ENCODE results near the gene IL11. TPM values are rescaled to one million over a fixed set of nuclear protein-coding genes. Genes with fewer than 3 reads are reported as not detected.
"Not testable (repeated sequence)": the region's sequence is repeated elsewhere in the genome, so short reads cannot be mapped to it uniquely, and the experiment has no call there.

Gene IL11
- total and polyA plus RNA-seq, 2 experiments from 2014 or later = 6.7 to 28.7 TPM

- Histone ChIP-seq H3K36me3 (ENCODE audit: low read depth) (no peaks in the 10 kb centered on the region), H3K4me2 (ENCODE audit: unreplicated experiment) (no peak overlapping the region), H3K9me2 (ENCODE audit: insufficient read depth) (no peaks in the 10 kb centered on the region), H3K4me1 (ENCODE audit: insufficient read depth) (no peaks in the 10 kb centered on the region), H3K4me3 (no peak overlapping the region), H3F3A (ENCODE audit: insufficient read depth) (no peaks in the 10 kb centered on the region), H3K79me2 (ENCODE audit: insufficient read depth) (peaks cover 8% of the 10 kb centered on the region; the same call in 1 of the 2 replicates), H3K27ac (no peak overlapping the region), H2AFZ (no peak overlapping the region), H4K20me1 (ENCODE audit: insufficient read depth) (no peaks in the 10 kb centered on the region), H3K27me3 (replicated peaks; ENCODE audit: insufficient read depth) (no peaks in the 10 kb centered on the region; the same call in 1 of the 2 replicates), H3K9me3 (ENCODE audit: low read depth) (no peaks in the 10 kb centered on the region), H3K9ac (no peak overlapping the region)
- in situ Hi-C loops (cut with MboI) = no loop called here
- TF ChIP-seq EZH2phosphoT487 (IDR thresholded peaks at IDR 0.05; ENCODE audit: insufficient read depth, low read depth) = no peak
- TF ChIP-seq EZH2 (IDR thresholded peaks at IDR 0.05; ENCODE audit: insufficient read depth, poor library complexity, severe bottlenecking) = no peak
- WGBS, 2 experiments (ENCODE audit: low coverage in 1 of 2, low lambda C conversion rate in 2 of 2, missing lambda C conversion rate in 2 of 2) = 23 to 24% methylated on average over 7 of the region's 7 CpGs
- peak; percentile 83 for DNase-seq
These were observed 34.2 kb downstream of the IL11 start for GRCh38 chr19:55336101-55336500.

GRCh38 chr19:55333870-55334269 lies 36.4 kb downstream of the IL11 start:
- H3K79me2 ChIP-seq (ENCODE audit: insufficient read depth) = no peaks in the 10 kb centered on the region
- H3K4me3 ChIP-seq = no peak overlapping the region
- no peak for TF ChIP-seq EZH2 (IDR thresholded peaks at IDR 0.05; ENCODE audit: insufficient read depth, poor library complexity, severe bottlenecking)
- TF ChIP-seq EZH2phosphoT487 (IDR thresholded peaks at IDR 0.05; ENCODE audit: insufficient read depth, low read depth) = no peak
- no peaks in the 10 kb centered on the region; the same call in 1 of the 2 replicates for H3K27me3 ChIP-seq (replicated peaks; ENCODE audit: insufficient read depth)
- no peaks in the 10 kb centered on the region for H3K36me3 ChIP-seq (ENCODE audit: low read depth)
- 80 to 87% methylated on average over 11 of the region's 11 CpGs for WGBS, 2 experiments (ENCODE audit: low coverage in 1 of 2, low lambda C conversion rate in 2 of 2, missing lambda C conversion rate in 2 of 2)
- no peaks in the 10 kb centered on the region for H3K9me3 ChIP-seq (ENCODE audit: low read depth)
- DNase-seq = no peak
- no peak overlapping the region for H3K9ac ChIP-seq
- in situ Hi-C loops (cut with MboI) = no loop called here
- H3K9me2 ChIP-seq (ENCODE audit: insufficient read depth) = no peaks in the 10 kb centered on the region
- H3K27ac ChIP-seq = no peak overlapping the region
- no peaks in the 10 kb centered on the region for H4K20me1 ChIP-seq (ENCODE audit: insufficient read depth)
- no peaks in the 10 kb centered on the region for H3F3A ChIP-seq (ENCODE audit: insufficient read depth)
- peaks cover 6% of the 10 kb centered on the region for H3K4me1 ChIP-seq (ENCODE audit: insufficient read depth)
- no peak overlapping the region for H3K4me2 ChIP-seq (ENCODE audit: unreplicated experiment)
- H2AFZ ChIP-seq = no peak overlapping the region

- peak; percentile 68 for DNase-seq
- H3K27ac ChIP-seq; H3F3A ChIP-seq (ENCODE audit: insufficient read depth); H3K9ac ChIP-seq; H3K79me2 ChIP-seq (ENCODE audit: insufficient read depth); H3K9me2 ChIP-seq (ENCODE audit: insufficient read depth); H3K27me3 ChIP-seq (replicated peaks; ENCODE audit: insufficient read depth); H3K4me2 ChIP-seq (ENCODE audit: unreplicated experiment); H3K36me3 ChIP-seq (ENCODE audit: low read depth); H2AFZ ChIP-seq; H3K9me3 ChIP-seq (ENCODE audit: low read depth); in situ Hi-C loops (cut with MboI); H3K4me3 ChIP-seq; H4K20me1 ChIP-seq (ENCODE audit: insufficient read depth): not testable (repeated sequence)
- 57 to 61% methylated on average over 6 of the region's 6 CpGs for WGBS, 2 experiments (ENCODE audit: low coverage in 1 of 2, low lambda C conversion rate in 2 of 2, missing lambda C conversion rate in 2 of 2)
- peaks cover 16% of the 10 kb centered on the region for H3K4me1 ChIP-seq (ENCODE audit: insufficient read depth)
These were observed 40.5 kb downstream of the IL11 start for GRCh38 chr19:55329791-55330190.

- H3K79me2 ChIP-seq (ENCODE audit: insufficient read depth); H4K20me1 ChIP-seq (ENCODE audit: insufficient read depth); H3F3A ChIP-seq (ENCODE audit: insufficient read depth); H3K27ac ChIP-seq; H2AFZ ChIP-seq; in situ Hi-C loops (cut with MboI); H3K4me2 ChIP-seq (ENCODE audit: unreplicated experiment); H3K9ac ChIP-seq; H3K27me3 ChIP-seq (replicated peaks; ENCODE audit: insufficient read depth); H3K9me3 ChIP-seq (ENCODE audit: low read depth); H3K36me3 ChIP-seq (ENCODE audit: low read depth); H3K9me2 ChIP-seq (ENCODE audit: insufficient read depth); H3K4me3 ChIP-seq: not testable (repeated sequence)
- DNase-seq = peak; percentile 44
- peaks cover 16% of the 10 kb centered on the region for H3K4me1 ChIP-seq (ENCODE audit: insufficient read depth)
- WGBS, 2 experiments (ENCODE audit: low coverage in 1 of 2, low lambda C conversion rate in 2 of 2, missing lambda C conversion rate in 2 of 2) = 40 to 42% methylated on average over 4 of the region's 4 CpGs
These were observed 41.4 kb downstream of the IL11 start for GRCh38 chr19:55328774-55329318.

GRCh38 chr19:55325172-55325571 lies 45.1 kb downstream of the IL11 start, which contains the start of gene TMEM150B:
Gene TMEM150B (minus strand): TSS chr19:55325341. CDS start chr19:55321036, 4,305 bp downstream.
- Histone ChIP-seq H3F3A (ENCODE audit: insufficient read depth) (peaks cover 8% of the 10 kb centered on the region; the same call in 1 of the 2 replicates), H3K4me1 (ENCODE audit: insufficient read depth) (peaks cover 16% of the 10 kb centered on the region), H2AFZ (no peak within 1 kb of the TSS), H3K27me3 (replicated peaks; ENCODE audit: insufficient read depth) (no peaks in the 10 kb centered on the region), H3K4me3 (no peak within 1 kb of the TSS), H3K27ac (no peak within 1 kb of the TSS), H3K36me3 (ENCODE audit: low read depth) (no peaks in the 10 kb centered on the region), H4K20me1 (ENCODE audit: insufficient read depth) (no peaks in the 10 kb centered on the region), H3K79me2 (ENCODE audit: insufficient read depth) (no peaks in the 10 kb centered on the region), H3K9me3 (ENCODE audit: low read depth) (no peaks in the 10 kb centered on the region), H3K9ac (no peak within 1 kb of the TSS), H3K4me2 (ENCODE audit: unreplicated experiment) (no peak within 1 kb of the TSS), H3K9me2 (ENCODE audit: insufficient read depth) (no peaks in the 10 kb centered on the region)
- no peak for TF ChIP-seq EZH2 (IDR thresholded peaks at IDR 0.05; ENCODE audit: insufficient read depth, poor library complexity, severe bottlenecking)
- TF ChIP-seq EZH2phosphoT487 (IDR thresholded peaks at IDR 0.05; ENCODE audit: insufficient read depth, low read depth) = no peak
- in situ Hi-C loops (cut with MboI) = no loop called here
- no peak for DNase-seq
- WGBS, 2 experiments (ENCODE audit: low coverage in 1 of 2, low lambda C conversion rate in 2 of 2, missing lambda C conversion rate in 2 of 2) = 75 to 78% methylated on average over 14 of the region's 14 CpGs
